HG02571 (cell line): Measurements from ENCODE around the gene ARID3B.
"Not testable (repeated sequence)": the region's sequence is repeated elsewhere in the genome, so short reads cannot be mapped to it uniquely, and the experiment has no call there.

Source experiments
- ATAC-seq: cut with Tn5 transposase; IDR thresholded peaks from one replicate; pipeline ENCODE4 v1.9.1; 2021; ENCODE audit warnings: mild to moderate bottlenecking, moderate library complexity; ENCODE audit not compliant: unreplicated experiment

Gene ARID3B

GRCh38 chr15:74618841-74619596, 78.0 kb downstream of the ARID3B start:
- ATAC-seq: no peak

GRCh38 chr15:74619916-74620635, 79.1 kb downstream of the ARID3B start:
- ATAC-seq: no peak

GRCh38 chr15:74620636-74621545, 79.9 kb downstream of the ARID3B start:
- no peak for ATAC-seq

- no peak for ATAC-seq
These were observed 80.5 kb downstream of the ARID3B start for GRCh38 chr15:74621546-74621920.

- ATAC-seq: no peak
These were observed 80.9 kb downstream of the ARID3B start for GRCh38 chr15:74621936-74622335.

- ATAC-seq: no peak
These were observed 81.7 kb downstream of the ARID3B start for GRCh38 chr15:74622758-74623157.

GRCh38 chr15:74624020-74624602, 83.1 kb downstream of the ARID3B start:
- ATAC-seq: no peak

- no peak for ATAC-seq
These were observed 84.7 kb downstream of the ARID3B start for GRCh38 chr15:74625693-74626092.

- ATAC-seq: no peak
These were observed 85.3 kb downstream of the ARID3B start for GRCh38 chr15:74626336-74626735.

GRCh38 chr15:74626752-74627692, 86.0 kb downstream of the ARID3B start:
- no peak for ATAC-seq

- ATAC-seq: no peak
These were observed 86.7 kb downstream of the ARID3B start for GRCh38 chr15:74627766-74628165.

- no peak for ATAC-seq
These were observed 87.2 kb downstream of the ARID3B start for GRCh38 chr15:74628199-74628598.

GRCh38 chr15:74628949-74629348, 87.9 kb downstream of the ARID3B start:
- ATAC-seq: no peak

GRCh38 chr15:74629696-74630095, 88.7 kb downstream of the ARID3B start:
- not testable (repeated sequence) for ATAC-seq

- ATAC-seq: no peak
These were observed 89.5 kb downstream of the ARID3B start for GRCh38 chr15:74630284-74631086.

GRCh38 chr15:74631087-74631385, 90.0 kb downstream of the ARID3B start:
- ATAC-seq: no peak

- no peak for ATAC-seq
These were observed 90.4 kb downstream of the ARID3B start for GRCh38 chr15:74631408-74631807.

GRCh38 chr15:74631935-74632560, 91.0 kb downstream of the ARID3B start:
- no peak for ATAC-seq

- no peak for ATAC-seq
These were observed 91.6 kb downstream of the ARID3B start for GRCh38 chr15:74632601-74633000.
